DMS 273 treated with DMSO at 0.1 percent for 48 hours (cell line): ENCODE measurements around the gene OR2Z1.

ENCODE experiments used
- DNase-seq: peaks from one replicate; lab custom pipeline; 2025; lab: John Stamatoyannopoulos, UW

Gene OR2Z1

GRCh38 chr19:8721334-8721733 is at the start of gene OR2Z1:
Gene OR2Z1 (plus strand): TSS chr19:8721634. CDS start chr19:8731029, 9,395 bp downstream.
- no peak for DNase-seq

GRCh38 chr19:8673276-8673891 is 48.0 kb upstream of the OR2Z1 start:
- no peak for DNase-seq

DNA sequence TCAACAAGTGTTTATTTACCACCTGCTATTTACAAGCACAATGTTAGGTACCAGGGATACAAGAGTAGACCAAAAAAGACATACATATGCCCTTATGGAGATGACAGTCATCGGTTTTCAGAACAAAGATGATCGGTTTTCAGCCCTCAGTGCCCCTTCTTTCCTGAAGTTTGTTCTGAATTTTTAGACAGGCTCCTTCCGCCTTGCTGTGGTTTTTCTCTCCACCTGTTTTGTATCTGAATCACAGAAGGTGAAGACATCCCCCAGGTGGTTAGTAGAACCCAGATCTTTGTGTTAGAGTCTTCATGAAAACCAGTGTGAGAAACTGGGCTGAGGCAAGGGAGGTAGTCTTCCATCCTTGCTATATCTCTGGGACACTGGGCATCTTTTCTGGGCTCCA is 46.4 kb upstream of the OR2Z1 start:
- DNase-seq = no peak

- no peak for DNase-seq
Measured at GRCh38 chr19:8678244-8678807, 43.1 kb upstream of the OR2Z1 start.

DNA sequence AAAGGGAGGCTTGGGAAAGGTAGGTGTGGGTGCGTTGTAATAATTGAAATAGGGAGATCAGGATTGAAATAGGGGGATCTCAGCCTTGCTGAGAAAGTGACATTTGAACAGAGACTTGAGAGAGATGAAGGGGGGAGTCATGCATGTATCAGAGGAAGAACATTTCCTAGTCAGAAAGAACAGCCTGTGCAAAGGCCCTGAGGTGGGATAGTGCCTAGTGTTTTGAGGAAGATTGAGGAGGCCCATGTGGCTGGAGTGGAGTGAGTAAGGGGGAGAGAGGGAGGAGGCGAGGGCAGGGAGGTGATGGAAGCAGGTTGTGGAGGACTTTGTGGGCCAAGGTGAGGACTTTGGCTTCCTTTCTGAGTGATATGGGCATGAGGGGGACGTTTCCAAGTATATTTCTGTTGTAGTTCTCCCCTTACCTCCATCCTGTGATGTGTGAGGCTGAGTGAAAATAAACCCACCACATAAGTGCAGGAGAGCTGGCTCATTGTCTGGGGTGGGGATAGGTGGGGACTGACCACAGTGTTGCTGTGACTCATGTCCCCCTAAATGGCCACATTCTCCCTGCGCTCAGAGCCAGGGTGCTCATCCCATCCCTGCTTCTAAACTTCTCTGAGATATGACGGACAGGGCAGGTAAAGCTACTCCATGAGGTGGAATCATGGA is 40.6 kb upstream of the OR2Z1 start:
- no peak for DNase-seq

DNA sequence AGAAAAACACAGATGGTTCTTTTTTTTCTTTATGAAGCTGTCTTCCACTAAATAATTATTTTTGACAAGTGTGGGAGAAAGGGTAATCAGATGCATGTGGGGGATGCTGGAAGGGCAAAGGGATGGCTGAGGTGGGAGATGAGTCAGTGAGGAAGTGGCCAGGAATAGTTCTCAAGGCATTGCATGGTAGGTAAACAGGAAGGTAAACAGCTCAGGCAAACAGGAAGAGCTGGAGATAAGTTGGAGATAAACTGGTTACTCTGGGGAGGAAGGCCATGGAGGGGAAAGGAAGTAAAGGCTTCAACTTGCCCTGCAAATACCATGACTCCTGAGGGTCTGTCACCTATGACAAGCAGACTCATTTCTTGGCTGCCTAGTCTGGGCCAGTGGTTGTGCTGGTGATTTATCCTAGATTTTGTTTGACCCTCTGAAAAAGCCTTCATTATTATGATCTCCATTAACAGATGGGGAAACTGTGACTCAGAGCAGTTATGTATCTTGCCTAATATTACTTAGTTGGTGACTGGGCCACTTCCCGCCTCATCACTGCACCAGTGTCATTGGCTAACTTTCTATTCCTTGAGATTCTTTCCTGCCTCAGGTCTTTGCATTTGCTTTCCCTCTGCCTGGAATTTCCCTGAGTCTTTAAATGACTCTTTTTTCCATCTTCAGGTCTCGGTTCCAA is 39.9 kb upstream of the OR2Z1 start:
- no peak for DNase-seq

DNA sequence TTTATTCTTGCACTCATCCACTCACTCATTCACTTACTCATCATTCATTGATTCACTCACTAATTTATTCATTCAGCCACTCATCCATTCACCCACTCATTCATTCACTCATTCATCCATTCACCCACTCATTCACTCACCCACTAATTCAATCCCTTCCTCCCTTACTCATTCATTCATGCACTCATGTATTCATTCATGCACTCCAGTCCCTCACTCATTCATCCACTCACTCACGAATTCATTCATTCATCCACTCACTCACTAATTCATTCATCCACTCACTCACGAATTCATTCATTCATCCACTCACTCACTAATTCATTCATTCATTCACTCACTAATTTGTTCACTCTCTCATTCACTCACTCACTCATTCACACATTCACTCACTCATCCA is 39.0 kb upstream of the OR2Z1 start:
- DNase-seq = no peak

DNA sequence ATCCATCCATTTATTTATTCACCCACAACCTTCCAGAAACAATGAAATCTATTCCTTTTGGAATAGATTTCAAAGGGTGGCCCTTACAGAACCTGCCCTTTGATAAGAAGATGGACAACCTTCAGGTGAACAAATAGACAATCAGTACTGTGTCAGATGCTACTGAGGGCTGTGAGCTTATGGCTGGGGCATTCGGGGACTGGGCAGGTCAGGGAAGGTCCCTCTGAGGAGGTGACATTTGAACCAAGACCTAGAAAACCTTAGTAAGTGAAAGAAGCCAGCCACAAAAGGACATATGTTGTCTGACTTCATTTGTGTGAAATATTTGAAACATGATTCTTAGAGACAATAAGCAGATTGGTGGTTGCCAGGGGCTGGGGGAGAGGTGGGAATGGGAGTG is 38.5 kb upstream of the OR2Z1 start:
- no peak for DNase-seq

GRCh38 chr19:8684001-8684902 is 37.2 kb upstream of the OR2Z1 start:
- DNase-seq = no peak

- DNase-seq = no peak
Measured at GRCh38 chr19:8686549-8686948, 34.9 kb upstream of the OR2Z1 start.

DNA sequence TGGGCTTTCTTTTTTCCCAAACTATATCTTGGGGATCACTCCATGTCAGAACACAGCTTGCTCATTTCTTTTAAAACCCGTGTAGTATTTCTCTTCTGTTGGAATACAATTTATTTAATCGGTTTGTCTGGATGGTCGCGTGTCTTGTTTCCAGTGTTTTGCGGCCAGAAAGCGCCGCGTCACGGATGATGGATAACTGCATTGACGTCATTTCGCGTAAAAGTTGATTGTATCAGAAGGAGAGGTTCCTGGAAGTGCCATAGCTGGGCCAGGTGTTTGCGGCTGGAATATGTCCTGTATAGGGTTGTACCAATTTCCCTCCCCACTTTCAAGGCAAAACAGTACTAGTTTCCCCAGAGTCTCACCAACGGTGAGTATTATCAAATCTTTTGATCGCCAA is 32.5 kb upstream of the OR2Z1 start:
- no peak for DNase-seq

GRCh38 chr19:8690753-8691539 is 30.5 kb upstream of the OR2Z1 start:
- no peak for DNase-seq

- no peak for DNase-seq
Measured at GRCh38 chr19:8695501-8695900, 25.9 kb upstream of the OR2Z1 start.

GRCh38 chr19:8695911-8696310 is 25.5 kb upstream of the OR2Z1 start:
- DNase-seq = no peak

GRCh38 chr19:8696993-8697392 is 24.4 kb upstream of the OR2Z1 start:
- no peak for DNase-seq

GRCh38 chr19:8697671-8698432 is 23.6 kb upstream of the OR2Z1 start:
- DNase-seq = no peak

DNA sequence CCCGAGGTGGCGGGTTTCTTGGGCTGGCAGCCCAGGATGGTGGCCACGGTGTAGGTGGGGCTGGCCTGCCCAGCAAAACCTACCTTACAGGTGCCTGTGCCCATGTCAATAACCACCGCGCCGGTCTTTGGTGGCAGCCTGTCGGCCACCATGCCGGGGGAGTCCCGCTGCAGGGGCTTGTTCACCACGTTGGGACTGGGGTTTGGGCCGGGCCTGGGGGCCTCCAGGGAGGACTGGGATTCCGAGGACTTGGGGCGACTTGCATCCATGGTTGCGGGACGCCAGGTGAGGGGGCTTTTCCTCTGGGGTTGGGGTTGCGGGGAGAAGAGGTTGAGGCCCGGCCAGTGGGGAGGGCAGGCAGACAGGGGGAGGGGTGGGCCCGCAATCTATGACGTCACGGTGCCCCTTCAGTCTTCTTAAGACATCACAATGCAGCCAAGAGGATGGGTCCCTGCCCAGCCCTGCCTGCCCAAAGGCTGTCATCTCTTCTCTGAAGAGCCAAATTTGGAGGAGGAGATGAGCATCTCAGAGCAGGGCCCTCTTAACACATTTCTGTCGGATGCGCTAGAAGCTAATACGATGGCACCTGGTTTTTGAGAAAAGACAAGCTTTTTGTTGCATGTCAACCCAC is 22.9 kb upstream of the OR2Z1 start, which contains the start of gene ACTL9:
Gene ACTL9 (minus strand): TSS at position 363 of the 631 bp plus-strand sequence. CDS start 94 bp downstream, at position 269.
- no peak for DNase-seq

DNA sequence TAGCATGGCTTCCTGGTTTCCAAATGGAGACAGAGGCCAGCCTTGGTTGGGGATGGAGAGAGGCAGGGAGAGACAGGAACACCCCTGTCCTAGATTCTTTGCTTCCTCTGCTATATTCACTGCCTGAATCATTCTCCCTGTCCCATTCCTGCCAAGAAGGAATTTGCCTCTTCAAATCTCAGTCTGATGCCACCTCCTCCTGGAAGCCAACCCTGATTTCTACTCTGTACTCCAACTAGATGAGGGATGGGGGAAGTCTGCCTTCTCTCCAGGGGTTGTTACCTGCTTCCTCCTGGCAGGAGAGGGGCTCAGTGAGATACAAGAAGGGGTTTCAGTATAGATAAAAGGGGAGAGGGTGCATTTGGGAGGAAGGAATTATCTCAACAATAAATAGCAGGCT is 21.5 kb upstream of the OR2Z1 start:
- DNase-seq = no peak

DNA sequence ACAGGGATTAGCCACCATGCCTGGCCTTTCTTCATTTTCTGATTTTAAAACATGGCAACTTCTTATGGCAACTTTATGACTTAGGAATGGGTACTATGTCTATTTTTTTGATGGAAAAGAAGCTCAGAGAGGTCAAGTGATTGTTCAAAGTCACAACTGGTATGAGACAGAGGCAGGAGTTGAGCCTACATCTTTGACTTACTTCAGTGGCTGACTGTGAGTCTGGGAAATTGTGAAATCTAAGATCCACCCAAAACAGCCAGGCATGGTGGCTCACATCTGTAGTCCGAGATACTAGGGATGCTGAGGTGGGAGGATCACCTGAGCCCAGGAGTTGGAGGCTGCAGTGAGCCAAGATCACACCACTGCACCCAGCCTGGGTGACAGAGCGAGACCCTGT is 20.5 kb upstream of the OR2Z1 start:
- no peak for DNase-seq

- no peak for DNase-seq
Measured at GRCh38 chr19:8702350-8702749, 19.1 kb upstream of the OR2Z1 start.
